Stimulated activated CD8-positive, alpha-beta memory T cell treated with anti-CD3 and anti-CD28 coated beads, Interleukin-2, amount 100 ng/mL, for 1 hour (primary cell): Measurements from ENCODE around the gene OR5K2.

Experiments used
- DNase-seq, 2 donors: peaks; one replicate each; pipeline ENCODE4 v3.0.0-alpha.2; 2020; ENCODE audit warnings: low read depth in 2 of 2

OR5K2 gene

DNA sequence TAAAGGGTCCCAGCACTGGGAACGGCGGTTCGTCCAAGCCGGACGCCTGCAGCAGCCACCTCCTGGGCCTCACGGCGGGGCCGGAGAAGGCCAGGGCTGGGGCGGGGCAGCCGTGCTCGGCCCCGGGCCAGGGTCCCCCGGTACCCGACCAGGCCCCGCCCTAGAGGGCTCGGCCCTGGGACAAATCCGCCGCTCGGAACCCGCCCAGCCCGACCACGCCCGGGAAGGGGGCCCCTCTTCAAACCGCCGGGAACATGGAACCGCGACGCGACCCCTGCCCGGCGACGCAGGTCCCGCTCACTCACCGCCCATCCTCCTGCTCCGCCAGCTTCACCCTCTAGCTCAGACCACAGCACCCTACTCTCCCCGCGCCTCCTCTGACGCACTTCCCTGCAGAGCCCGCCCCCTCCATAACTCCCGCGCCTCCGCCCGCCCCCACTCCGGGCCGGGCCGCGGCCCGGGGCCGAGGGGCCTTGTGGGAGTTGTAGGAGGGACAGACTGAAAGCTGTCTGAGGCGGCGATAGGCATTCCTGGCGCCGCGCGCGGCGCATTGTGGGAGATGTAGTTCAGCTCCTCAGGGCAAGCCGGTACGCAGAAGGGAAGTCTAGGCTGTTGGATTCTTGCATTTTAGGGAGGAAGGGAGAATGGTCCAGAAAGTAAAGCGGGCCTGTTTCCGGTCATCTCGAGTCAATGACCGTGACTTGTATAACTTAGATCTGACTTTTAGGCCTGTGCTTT lies 25.2 kb downstream of the OR5K2 start, which contains the start of gene CLDND1:
TSS of gene CLDND1 (minus strand) at position 359 of the 738 bp plus-strand sequence. CDS start 1,478 bp downstream, outside the sequence.
- DNase-seq = peak; percentile 90

DNA sequence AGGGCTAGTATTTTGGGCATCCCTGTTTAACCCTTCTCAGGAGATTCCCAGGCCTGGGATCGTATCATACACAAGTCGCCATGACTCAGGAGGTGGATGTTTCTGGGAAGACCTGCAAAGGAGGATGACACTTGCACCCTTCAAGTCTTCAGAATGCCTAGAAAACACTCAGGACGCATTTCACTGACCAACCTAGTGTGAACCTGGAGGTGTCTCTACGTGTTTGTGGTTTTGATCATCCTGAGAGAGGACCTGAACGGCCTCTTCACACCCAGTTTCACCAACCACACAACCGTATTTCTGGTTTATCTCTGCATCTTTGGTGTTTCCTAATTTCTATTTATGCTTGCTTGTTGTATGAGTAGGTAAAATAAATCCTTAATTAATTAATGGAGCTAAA lies 28.0 kb downstream of the OR5K2 start:
- no peak for DNase-seq

GRCh38 chr3:98528474-98529346 lies 31.2 kb downstream of the OR5K2 start:
- DNase-seq = no peak

GRCh38 chr3:98529856-98530459 lies 32.5 kb downstream of the OR5K2 start:
- no peak for DNase-seq

DNA sequence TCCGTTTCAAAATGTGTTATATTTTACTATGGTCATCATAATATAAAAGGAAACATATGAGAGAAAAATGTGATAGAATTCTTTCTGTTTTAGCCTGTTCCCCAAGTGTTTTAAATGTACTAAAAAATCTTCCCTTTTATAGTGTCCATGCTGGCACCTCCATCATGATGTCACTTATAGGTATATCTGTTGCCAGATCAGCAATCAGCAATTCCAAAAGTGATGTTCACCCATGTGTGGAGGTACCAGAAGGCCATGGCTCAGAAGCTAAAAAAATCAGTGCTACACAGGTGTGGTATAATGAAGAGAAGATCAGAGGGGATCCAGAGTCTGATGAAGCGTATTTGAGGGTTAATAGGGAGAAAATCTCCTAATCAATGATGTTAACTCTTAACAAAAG lies 33.2 kb downstream of the OR5K2 start:
- no peak for DNase-seq

DNA sequence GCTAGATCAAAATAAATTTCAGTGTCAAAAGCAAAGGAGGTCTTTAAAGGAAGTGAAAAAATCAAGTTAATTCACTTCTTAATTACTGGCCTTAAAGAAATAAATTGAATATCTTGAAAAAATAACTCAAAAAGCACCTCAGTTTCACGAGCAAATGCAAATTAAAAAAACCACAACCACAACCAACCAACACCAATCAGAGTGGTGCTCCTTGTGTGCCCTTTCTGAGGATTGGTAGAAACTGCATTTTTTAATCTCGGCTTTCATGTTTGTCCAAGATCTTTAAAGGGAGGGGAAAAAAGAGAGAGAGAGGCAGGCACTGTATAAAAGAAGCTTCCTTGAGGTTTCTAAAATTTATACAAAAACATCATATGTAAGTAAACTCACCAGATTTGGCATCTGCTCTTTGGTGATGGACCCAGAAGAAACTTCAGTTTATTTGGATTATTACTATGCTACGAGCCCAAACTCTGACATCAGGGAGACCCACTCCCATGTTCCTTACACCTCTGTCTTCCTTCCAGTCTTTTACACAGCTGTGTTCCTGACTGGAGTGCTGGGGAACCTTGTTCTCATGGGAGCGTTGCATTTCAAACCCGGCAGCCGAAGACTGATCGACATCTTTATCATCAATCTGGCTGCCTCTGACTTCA lies 34.3 kb downstream of the OR5K2 start, which contains the start of gene GPR15:
TSS of gene GPR15 (plus strand) at position 357 of the 653 bp plus-strand sequence. CDS start at position 413, 56 bp downstream.
- no peak for DNase-seq

GRCh38 chr3:98532275-98532637 lies 34.8 kb downstream of the OR5K2 start:
- no peak for DNase-seq

DNA sequence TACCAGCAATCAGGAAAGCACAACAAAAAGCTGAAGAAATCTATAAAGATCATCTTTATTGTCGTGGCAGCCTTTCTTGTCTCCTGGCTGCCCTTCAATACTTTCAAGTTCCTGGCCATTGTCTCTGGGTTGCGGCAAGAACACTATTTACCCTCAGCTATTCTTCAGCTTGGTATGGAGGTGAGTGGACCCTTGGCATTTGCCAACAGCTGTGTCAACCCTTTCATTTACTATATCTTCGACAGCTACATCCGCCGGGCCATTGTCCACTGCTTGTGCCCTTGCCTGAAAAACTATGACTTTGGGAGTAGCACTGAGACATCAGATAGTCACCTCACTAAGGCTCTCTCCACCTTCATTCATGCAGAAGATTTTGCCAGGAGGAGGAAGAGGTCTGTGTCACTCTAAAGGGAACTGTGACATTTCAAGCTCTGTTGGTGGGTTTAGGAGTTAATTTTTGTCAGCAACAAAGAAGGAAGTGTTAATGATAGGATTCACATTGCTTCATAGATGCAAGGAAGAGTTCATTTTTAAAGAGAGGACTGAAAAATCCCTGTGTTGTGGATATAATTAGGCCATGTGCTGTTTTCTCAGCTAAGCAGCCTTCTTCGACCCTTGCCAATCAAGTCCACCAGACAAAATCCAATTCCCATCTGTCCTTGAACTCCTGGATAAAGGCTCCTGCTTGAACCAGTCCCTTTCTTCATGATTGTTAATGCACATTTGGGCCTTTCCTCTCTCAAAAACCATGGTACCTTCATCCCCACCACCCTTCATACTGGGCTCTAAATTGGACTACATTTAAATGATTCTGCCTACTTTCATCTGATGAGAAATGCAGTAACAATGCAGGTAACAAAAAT lies 35.5 kb downstream of the OR5K2 start:
- DNase-seq = no peak

DNA sequence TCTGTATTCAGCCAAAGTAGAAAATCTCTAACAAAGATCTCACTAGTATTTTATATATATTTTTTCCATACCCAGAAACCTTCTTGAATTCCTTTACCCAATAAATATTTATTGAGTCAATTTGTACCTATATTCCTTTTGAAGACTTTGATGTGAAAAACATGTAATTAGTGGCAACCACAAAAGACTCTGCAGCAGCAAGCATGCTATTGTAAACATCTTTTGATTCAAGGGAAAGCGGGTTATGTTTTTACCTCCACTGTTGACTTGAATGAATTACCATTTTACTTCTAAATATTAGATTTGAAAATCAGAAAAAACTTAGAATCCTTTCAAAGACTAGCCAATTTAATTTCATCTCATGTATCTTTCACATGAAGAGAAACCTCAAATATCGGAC lies 36.7 kb downstream of the OR5K2 start:
- no peak for DNase-seq

GRCh38 chr3:98534734-98535133 lies 37.3 kb downstream of the OR5K2 start:
- DNase-seq = no peak

- no peak for DNase-seq
Measured at GRCh38 chr3:98536456-98537017, 39.1 kb downstream of the OR5K2 start.

DNA sequence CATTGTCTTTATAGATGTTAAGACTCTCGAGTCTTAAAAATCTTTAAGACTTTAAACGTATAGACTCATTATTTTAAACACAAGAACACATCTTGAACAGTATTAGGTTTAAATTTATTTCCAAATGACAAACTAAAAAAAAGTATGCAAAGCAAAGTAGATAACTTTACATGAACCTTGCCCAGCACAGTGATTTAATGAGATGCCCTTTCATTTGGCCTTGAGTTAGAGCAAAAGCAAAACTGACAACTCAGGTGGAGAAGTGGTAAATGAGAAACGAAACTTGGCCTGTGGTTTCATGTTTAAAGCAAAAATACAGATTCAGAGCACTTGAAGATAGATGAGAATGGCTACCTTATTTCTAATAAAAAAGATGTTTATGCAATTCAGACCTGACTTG lies 42.9 kb downstream of the OR5K2 start:
- DNase-seq = no peak

DNA sequence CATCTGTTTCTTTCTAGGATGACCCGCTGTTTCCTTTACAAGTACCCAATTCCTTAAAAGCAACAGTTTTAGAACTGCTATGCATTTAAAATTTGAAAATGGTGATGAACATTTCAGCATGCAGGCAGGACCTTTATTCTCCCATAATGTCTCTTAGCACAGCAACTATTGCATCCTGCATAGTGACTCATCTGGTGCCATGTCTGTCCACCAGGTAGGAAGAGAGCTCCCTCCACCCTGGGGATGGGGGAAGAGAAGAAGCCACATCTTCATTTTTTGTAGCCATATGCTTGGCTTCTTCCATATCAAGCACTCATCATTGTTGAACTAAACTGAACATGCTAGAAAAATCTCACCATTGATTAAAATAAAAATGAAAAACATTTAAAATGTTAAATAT lies 44.2 kb downstream of the OR5K2 start:
- no peak for DNase-seq

- no peak for DNase-seq
Measured at GRCh38 chr3:98542623-98543022, 45.1 kb downstream of the OR5K2 start.

GRCh38 chr3:98545940-98546339 lies 48.5 kb downstream of the OR5K2 start:
- DNase-seq = no peak
